K562 (cell line): ENCODE measurements around the gene POLDIP3. TPM values are rescaled to one million over a fixed set of nuclear protein-coding genes. Genes with fewer than 3 reads are reported as not detected.
A peak's percentile ranks its signal among the peaks of the same experiment; 100 is the strongest.

Experiments used
- CCAR2 ChIP-seq: fragments of 200-400 bp; formaldehyde crosslinking; IDR thresholded peaks from 2 replicates; pipeline ENCODE4 v1.6.1; 2017; ENCODE audit warnings: mild to moderate bottlenecking, low read depth, low read length
- CTCFL ChIP-seq: IDR thresholded peaks from 2 replicates; pipeline ENCODE4 v1.6.1; 2011; ENCODE audit warnings: borderline replicate concordance, low read depth, mild to moderate bottlenecking, moderate library complexity, low read length; ENCODE audit not compliant: insufficient read depth, poor library complexity, severe bottlenecking
- GTF2B ChIP-seq: IDR thresholded peaks from 2 replicates; pipeline ENCODE4 v1.6.1; 2011; ENCODE audit not compliant: insufficient read length; ENCODE audit errors: extremely low read depth
- JUND ChIP-seq, 2 experiments: IDR thresholded peaks; 2 replicates in 1 of 2; 3 replicates in 1 of 2; pipeline ENCODE4 v1.6.1; 2011; ENCODE audit warnings: borderline replicate concordance in 2 of 2, low read depth in 2 of 2, low read length in 2 of 2, improper control_type of control experiment in 1 of 2, missing biosample characterization in 1 of 2, missing genetic modification characterization in 1 of 2, missing genetic modification reagents in 1 of 2
- MAFK ChIP-seq: IDR thresholded peaks from 2 replicates; pipeline ENCODE4 v1.6.1; 2011; ENCODE audit warnings: low read length, improper control_type of control experiment
- NR2C2 ChIP-seq, 2 experiments: fragments of 200-800 bp in 1 of 2; sonication (Bioruptor generic) in 1 of 2; sonication (generic) in 1 of 2; formaldehyde crosslinking in 1 of 2; IDR thresholded peaks; 2 replicates each; pipeline versions ENCODE4 v1.6.1 to v1.8.0; 2016 to 2022; ENCODE audit warnings: mild to moderate bottlenecking in 1 of 2, missing compliant biosample characterization in 1 of 2, missing genetic modification characterization in 1 of 2, missing genetic modification reagents in 1 of 2
- RAD51 ChIP-seq: fragments of 450-650 bp; IDR thresholded peaks from 2 replicates; pipeline ENCODE4 v1.7.1; 2016; ENCODE audit warnings: low read depth, mild to moderate bottlenecking, borderline replicate concordance
- SMARCE1 ChIP-seq: fragments of 450-650 bp; IDR thresholded peaks from 2 replicates; pipeline ENCODE4 v1.7.1; 2016; ENCODE audit warnings: mild to moderate bottlenecking
- STAT5B ChIP-seq: fragments of 250-450 bp; sonication (Bioruptor Pico); IDR thresholded peaks from 2 replicates; pipeline ENCODE4 v1.8.0; 2021; ENCODE audit warnings: mild to moderate bottlenecking, inconsistent platforms
- ZNF143 ChIP-seq: sonication (generic); formaldehyde crosslinking; IDR thresholded peaks from 2 replicates; pipeline ENCODE4 v1.9.0; 2022; ENCODE audit warnings: mild to moderate bottlenecking, missing genetic modification reagents
- ZNF644 ChIP-seq: fragments of 200-800 bp; sonication (Bioruptor generic); IDR thresholded peaks from 2 replicates; pipeline ENCODE4 v1.6.1; 2016; ENCODE audit warnings: low read depth, missing genetic modification characterization, missing compliant biosample characterization
- ZNF778 ChIP-seq: fragments of 450-650 bp; formaldehyde crosslinking; IDR thresholded peaks from 2 replicates; pipeline ENCODE4 v1.4.0; 2020; ENCODE audit warnings: mild to moderate bottlenecking, moderate library complexity
- polyA plus RNA-seq, 8 experiments: library from polyadenylated mRNA; depleted of rRNA in 4 of 8; stranded (reverse) in 5 of 8; unstranded in 3 of 8; fragments of >200 nt; fragmentation: Nextera tagmentation in 2 of 8; fragmentation: Illumina TruSeq in 1 of 8; extraction: Ambion mirVana in 2 of 8; extraction: Trizol in 1 of 8; gene quantifications; 2 replicates each; pipeline versions ENCODE4 v1.2.1 to v1.2.3, GENCODE V29; 2011 to 2014; ENCODE audit warnings: inconsistent platforms in 1 of 8, missing spikeins in 1 of 8
- total RNA-seq, 7 experiments: library from RNA; depleted of rRNA in 6 of 7; stranded (reverse); fragments of >200 nt in 6 of 7; fragmentation: Illumina TruSeq in 2 of 7; extraction: Trizol in 2 of 7; gene quantifications; 2 replicates each; pipeline versions ENCODE4 v1.2.1 to v1.2.3, GENCODE V29; 2011 to 2021; ENCODE audit warnings: low replicate concordance in 1 of 7
- TF ChIP-seq, protein P1 (sequence below): sonication (generic); formaldehyde crosslinking; IDR thresholded peaks from 2 replicates; pipeline ENCODE4 v1.8.1; 2022; ENCODE audit warnings: missing genetic modification reagents
- TF ChIP-seq, protein P2 (sequence below): sonication (generic); formaldehyde crosslinking; IDR thresholded peaks from 2 replicates; pipeline ENCODE4 v1.8.0; 2022; ENCODE audit warnings: mild to moderate bottlenecking, missing genetic modification reagents
- TF ChIP-seq, protein P3 (sequence below): fragments of 450-650 bp; IDR thresholded peaks from 2 replicates; pipeline ENCODE4 v1.6.1; 2016; ENCODE audit warnings: borderline replicate concordance

The POLDIP3 gene
- total and polyA plus RNA-seq, 9 of the 15 experiments (the other 6 are each of a cell fraction or from before 2014, with no cell fraction given): 14.3 to 53.0 (median 26.3) TPM

DNA sequence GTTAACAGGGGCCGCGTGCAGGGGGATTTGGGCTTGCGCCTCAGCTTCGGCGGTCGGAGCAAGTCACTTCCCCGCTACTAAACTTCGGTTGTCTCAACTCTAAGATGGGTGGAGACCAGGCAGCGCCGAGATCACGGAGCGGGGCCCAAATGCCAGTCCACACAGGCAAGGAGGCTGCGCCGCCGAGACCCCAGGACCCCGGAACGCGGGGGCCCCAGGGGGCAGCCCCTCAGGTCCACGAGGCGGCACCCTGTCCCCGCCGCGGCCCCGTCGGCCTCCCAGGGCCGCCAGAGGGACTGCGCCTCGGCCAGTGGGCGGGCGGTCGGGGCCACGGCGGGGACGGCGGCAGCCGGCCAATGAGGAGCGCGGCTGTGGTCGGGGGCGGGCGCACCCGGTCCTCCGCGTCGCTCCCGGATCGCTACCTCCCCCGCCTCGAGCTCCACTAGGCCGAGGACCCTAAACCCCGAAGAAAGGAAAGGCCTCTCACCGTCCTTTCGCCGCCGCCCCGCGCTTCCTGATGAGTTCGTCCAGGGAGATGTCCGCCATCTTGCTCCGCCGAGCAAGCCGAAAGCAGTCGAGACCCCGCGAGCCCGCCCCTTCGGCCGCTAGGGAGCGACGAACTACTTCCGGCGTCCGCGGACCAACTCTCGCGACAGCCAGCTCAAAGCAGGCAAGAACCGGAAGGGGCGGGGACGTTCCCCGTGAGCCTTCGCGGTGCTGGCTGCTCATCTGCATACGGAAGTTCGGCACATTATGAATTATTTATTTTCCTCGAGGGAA lies at the start of gene POLDIP3 (continued):
- TF ChIP-seq, protein P1, sequence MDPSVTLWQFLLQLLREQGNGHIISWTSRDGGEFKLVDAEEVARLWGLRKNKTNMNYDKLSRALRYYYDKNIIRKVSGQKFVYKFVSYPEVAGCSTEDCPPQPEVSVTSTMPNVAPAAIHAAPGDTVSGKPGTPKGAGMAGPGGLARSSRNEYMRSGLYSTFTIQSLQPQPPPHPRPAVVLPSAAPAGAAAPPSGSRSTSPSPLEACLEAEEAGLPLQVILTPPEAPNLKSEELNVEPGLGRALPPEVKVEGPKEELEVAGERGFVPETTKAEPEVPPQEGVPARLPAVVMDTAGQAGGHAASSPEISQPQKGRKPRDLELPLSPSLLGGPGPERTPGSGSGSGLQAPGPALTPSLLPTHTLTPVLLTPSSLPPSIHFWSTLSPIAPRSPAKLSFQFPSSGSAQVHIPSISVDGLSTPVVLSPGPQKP (CRISPR knock-in tag): no peak
- TF ChIP-seq JUND (IDR thresholded peaks at IDR 0.05; ENCODE audit: borderline replicate concordance, low read depth, low read length) (no peak), JUND (tag; IDR thresholded peaks at IDR 0.05; ENCODE audit: borderline replicate concordance, low read depth, low read length) (no peak), CCAR2 (no peak), MAFK (no peak), ZNF778 (CRISPR knock-in tag) (no peak), ZNF644 (no peak), NR2C2 (CRISPR knock-in tag; IDR thresholded peaks at IDR 0.05) (peak; percentile 25; the same call in 1 of the 2 replicates), NR2C2 (tag; IDR thresholded peaks at IDR 0.05) (peak; percentile 97), GTF2B (no peak), CTCFL (peak; percentile 81), STAT5B (CRISPR knock-in tag) (no peak), RAD51 (no peak), ZNF143 (CRISPR knock-in tag) (peak; percentile 83), SMARCE1 (no peak)
- TF ChIP-seq, protein P2, sequence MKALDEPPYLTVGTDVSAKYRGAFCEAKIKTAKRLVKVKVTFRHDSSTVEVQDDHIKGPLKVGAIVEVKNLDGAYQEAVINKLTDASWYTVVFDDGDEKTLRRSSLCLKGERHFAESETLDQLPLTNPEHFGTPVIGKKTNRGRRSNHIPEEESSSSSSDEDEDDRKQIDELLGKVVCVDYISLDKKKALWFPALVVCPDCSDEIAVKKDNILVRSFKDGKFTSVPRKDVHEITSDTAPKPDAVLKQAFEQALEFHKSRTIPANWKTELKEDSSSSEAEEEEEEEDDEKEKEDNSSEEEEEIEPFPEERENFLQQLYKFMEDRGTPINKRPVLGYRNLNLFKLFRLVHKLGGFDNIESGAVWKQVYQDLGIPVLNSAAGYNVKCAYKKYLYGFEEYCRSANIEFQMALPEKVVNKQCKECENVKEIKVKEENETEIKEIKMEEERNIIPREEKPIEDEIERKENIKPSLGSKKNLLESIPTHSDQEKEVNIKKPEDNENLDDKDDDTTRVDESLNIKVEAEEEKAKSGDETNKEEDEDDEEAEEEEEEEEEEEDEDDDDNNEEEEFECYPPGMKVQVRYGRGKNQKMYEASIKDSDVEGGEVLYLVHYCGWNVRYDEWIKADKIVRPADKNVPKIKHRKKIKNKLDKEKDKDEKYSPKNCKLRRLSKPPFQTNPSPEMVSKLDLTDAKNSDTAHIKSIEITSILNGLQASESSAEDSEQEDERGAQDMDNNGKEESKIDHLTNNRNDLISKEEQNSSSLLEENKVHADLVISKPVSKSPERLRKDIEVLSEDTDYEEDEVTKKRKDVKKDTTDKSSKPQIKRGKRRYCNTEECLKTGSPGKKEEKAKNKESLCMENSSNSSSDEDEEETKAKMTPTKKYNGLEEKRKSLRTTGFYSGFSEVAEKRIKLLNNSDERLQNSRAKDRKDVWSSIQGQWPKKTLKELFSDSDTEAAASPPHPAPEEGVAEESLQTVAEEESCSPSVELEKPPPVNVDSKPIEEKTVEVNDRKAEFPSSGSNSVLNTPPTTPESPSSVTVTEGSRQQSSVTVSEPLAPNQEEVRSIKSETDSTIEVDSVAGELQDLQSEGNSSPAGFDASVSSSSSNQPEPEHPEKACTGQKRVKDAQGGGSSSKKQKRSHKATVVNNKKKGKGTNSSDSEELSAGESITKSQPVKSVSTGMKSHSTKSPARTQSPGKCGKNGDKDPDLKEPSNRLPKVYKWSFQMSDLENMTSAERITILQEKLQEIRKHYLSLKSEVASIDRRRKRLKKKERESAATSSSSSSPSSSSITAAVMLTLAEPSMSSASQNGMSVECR: peak; percentile 52; the same call in 1 of the 2 replicates
- TF ChIP-seq, protein P3, sequence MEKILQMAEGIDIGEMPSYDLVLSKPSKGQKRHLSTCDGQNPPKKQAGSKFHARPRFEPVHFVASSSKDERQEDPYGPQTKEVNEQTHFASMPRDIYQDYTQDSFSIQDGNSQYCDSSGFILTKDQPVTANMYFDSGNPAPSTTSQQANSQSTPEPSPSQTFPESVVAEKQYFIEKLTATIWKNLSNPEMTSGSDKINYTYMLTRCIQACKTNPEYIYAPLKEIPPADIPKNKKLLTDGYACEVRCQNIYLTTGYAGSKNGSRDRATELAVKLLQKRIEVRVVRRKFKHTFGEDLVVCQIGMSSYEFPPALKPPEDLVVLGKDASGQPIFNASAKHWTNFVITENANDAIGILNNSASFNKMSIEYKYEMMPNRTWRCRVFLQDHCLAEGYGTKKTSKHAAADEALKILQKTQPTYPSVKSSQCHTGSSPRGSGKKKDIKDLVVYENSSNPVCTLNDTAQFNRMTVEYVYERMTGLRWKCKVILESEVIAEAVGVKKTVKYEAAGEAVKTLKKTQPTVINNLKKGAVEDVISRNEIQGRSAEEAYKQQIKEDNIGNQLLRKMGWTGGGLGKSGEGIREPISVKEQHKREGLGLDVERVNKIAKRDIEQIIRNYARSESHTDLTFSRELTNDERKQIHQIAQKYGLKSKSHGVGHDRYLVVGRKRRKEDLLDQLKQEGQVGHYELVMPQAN: no peak
